HEK293 (cell line): ENCODE results near the gene STAT3.

Source experiments
- GLI4 ChIP-seq: fragments of 450-650 bp; formaldehyde crosslinking; IDR thresholded peaks from 2 replicates; pipeline ENCODE4 v1.5.1; 2016; ENCODE audit warnings: missing biosample characterization, missing genetic modification characterization
- KLF7 ChIP-seq: fragments of 450-650 bp; formaldehyde crosslinking; IDR thresholded peaks from 2 replicates; pipeline ENCODE4 v1.5.1; 2016; ENCODE audit warnings: missing biosample characterization, missing genetic modification characterization, borderline replicate concordance
- MZF1 ChIP-seq: fragments of 450-650 bp; formaldehyde crosslinking; IDR thresholded peaks from 2 replicates; pipeline ENCODE4 v1.5.1; 2017; ENCODE audit warnings: missing biosample characterization, missing genetic modification characterization, borderline replicate concordance
- PRDM1 ChIP-seq: fragments of 450-650 bp; formaldehyde crosslinking; IDR thresholded peaks from 2 replicates; pipeline ENCODE4; 2016; ENCODE audit warnings: missing biosample characterization, missing genetic modification characterization
- PRDM6 ChIP-seq: fragments of 450-650 bp; formaldehyde crosslinking; IDR thresholded peaks from 2 replicates; pipeline ENCODE4 v1.5.1; 2017; ENCODE audit warnings: missing biosample characterization, missing genetic modification characterization
- SP7 ChIP-seq: fragments of 450-650 bp; formaldehyde crosslinking; IDR thresholded peaks from 2 replicates; pipeline ENCODE4 v1.5.1; 2016; ENCODE audit warnings: missing biosample characterization, missing genetic modification characterization
- ZBTB1 ChIP-seq: fragments of 450-650 bp; formaldehyde crosslinking; IDR thresholded peaks from 2 replicates; pipeline ENCODE4 v1.5.1; 2016; ENCODE audit warnings: missing biosample characterization, missing genetic modification characterization
- ZBTB20 ChIP-seq: fragments of 450-650 bp; formaldehyde crosslinking; IDR thresholded peaks from 2 replicates; pipeline ENCODE4 v1.5.1; 2016; ENCODE audit warnings: missing biosample characterization, missing genetic modification characterization
- ZNF114 ChIP-seq: fragments of 450-650 bp; formaldehyde crosslinking; IDR thresholded peaks from 2 replicates; pipeline ENCODE4 v1.5.0; 2017; ENCODE audit warnings: missing biosample characterization, missing genetic modification characterization
- ZNF138 ChIP-seq: fragments of 450-650 bp; formaldehyde crosslinking; IDR thresholded peaks from 2 replicates; pipeline ENCODE4 v1.5.1; 2016; ENCODE audit warnings: missing biosample characterization, missing genetic modification characterization, borderline replicate concordance
- ZNF155 ChIP-seq: fragments of 450-650 bp; formaldehyde crosslinking; IDR thresholded peaks from 2 replicates; pipeline ENCODE4 v1.5.1; 2016; ENCODE audit warnings: missing biosample characterization, missing genetic modification characterization
- ZNF2 ChIP-seq: fragments of 450-650 bp; formaldehyde crosslinking; IDR thresholded peaks from 2 replicates; pipeline ENCODE4 v1.5.1; 2016; ENCODE audit warnings: missing biosample characterization, missing genetic modification characterization
- ZNF280D ChIP-seq: fragments of 450-650 bp; formaldehyde crosslinking; IDR thresholded peaks from 2 replicates; pipeline ENCODE4 v1.5.1; 2016; ENCODE audit warnings: missing biosample characterization, missing genetic modification characterization
- ZNF324 ChIP-seq: fragments of 450-650 bp; formaldehyde crosslinking; IDR thresholded peaks from 2 replicates; pipeline ENCODE4 v1.5.1; 2016; ENCODE audit warnings: missing biosample characterization, missing genetic modification characterization
- ZNF558 ChIP-seq: fragments of 450-650 bp; formaldehyde crosslinking; IDR thresholded peaks from 2 replicates; pipeline ENCODE4 v1.5.1; 2016; ENCODE audit warnings: missing biosample characterization, missing genetic modification characterization
- ZNF747 ChIP-seq: fragments of 450-650 bp; formaldehyde crosslinking; IDR thresholded peaks from 2 replicates; pipeline ENCODE4 v1.5.1; 2016; ENCODE audit warnings: missing biosample characterization, missing genetic modification characterization
- ZNF776 ChIP-seq: fragments of 450-650 bp; formaldehyde crosslinking; IDR thresholded peaks from 2 replicates; pipeline ENCODE4 v1.5.0; 2017; ENCODE audit warnings: missing biosample characterization, missing genetic modification characterization, borderline replicate concordance
- TF ChIP-seq, protein P1 (sequence below): fragments of 450-650 bp; formaldehyde crosslinking; IDR thresholded peaks from 2 replicates; pipeline ENCODE4 v1.5.1; 2016; ENCODE audit warnings: missing biosample characterization, missing genetic modification characterization
- TF ChIP-seq, protein P2 (sequence below): fragments of 450-650 bp; formaldehyde crosslinking; IDR thresholded peaks from 2 replicates; pipeline ENCODE4 v1.5.1; 2016; ENCODE audit warnings: missing biosample characterization, missing genetic modification characterization
- TF ChIP-seq, protein P3 (sequence below): fragments of 450-650 bp; formaldehyde crosslinking; IDR thresholded peaks from 2 replicates; pipeline ENCODE4 v1.5.1; 2016; ENCODE audit warnings: missing biosample characterization, missing genetic modification characterization, borderline replicate concordance

Gene STAT3

DNA sequence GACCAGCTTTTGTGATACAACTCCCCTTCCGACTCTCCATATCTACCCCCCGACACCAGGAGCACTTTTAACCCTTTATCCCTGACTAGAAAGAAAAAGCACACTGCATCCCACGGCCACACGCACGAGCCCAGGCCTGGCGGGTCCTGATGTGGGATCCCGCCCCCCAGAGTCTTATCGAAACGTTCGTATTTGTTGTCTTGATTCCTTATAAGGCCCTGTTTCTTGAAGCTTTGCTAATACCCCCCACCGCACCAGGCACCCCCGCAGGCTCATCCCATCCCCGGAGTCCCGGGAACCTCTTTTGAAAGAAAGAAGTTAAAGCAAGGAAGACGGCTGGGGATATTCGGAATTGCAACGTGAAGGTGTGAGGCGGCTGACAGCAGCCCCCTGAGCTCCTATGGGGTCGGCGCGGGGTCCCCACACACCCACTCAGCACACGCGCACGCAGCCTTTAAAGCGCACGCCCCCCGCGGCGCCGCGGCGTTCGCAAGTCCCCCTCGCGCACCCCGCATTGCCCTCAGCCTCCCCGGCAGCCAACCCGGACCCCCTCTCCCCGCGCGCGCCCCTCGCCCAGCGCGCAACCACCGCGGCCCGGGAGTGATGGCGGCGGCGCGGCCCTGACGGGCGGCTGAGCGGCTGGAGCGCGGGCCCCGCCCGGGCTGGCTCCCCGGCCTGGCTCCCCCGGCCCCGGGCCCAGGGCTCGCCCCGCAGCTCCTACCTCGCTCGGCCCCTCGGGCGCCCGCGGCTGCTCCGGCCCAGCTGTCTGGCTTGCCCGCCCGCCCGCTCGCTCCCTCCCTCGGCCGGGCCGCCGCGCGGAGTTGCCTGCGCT lies 112.5 kb downstream of the STAT3 start (continued):
- TF ChIP-seq ZNF114 (tag by site-specific recombination), result no peak
- no peak for TF ChIP-seq ZNF324
- peak; percentile 49; the same call in 1 of the 2 replicates for TF ChIP-seq SP7 (tag by site-specific recombination)
- TF ChIP-seq MZF1 (tag by site-specific recombination), result no peak
- TF ChIP-seq PRDM1 (tag by site-specific recombination), result no peak
- TF ChIP-seq, protein P1, sequence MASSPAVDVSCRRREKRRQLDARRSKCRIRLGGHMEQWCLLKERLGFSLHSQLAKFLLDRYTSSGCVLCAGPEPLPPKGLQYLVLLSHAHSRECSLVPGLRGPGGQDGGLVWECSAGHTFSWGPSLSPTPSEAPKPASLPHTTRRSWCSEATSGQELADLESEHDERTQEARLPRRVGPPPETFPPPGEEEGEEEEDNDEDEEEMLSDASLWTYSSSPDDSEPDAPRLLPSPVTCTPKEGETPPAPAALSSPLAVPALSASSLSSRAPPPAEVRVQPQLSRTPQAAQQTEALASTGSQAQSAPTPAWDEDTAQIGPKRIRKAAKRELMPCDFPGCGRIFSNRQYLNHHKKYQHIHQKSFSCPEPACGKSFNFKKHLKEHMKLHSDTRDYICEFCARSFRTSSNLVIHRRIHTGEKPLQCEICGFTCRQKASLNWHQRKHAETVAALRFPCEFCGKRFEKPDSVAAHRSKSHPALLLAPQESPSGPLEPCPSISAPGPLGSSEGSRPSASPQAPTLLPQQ (tag by site-specific recombination), result no peak
- TF ChIP-seq ZNF776 (tag by site-specific recombination), result no peak
- TF ChIP-seq ZBTB1, result no peak
- no peak for TF ChIP-seq ZNF155 (tag by site-specific recombination)
- TF ChIP-seq, protein P2, sequence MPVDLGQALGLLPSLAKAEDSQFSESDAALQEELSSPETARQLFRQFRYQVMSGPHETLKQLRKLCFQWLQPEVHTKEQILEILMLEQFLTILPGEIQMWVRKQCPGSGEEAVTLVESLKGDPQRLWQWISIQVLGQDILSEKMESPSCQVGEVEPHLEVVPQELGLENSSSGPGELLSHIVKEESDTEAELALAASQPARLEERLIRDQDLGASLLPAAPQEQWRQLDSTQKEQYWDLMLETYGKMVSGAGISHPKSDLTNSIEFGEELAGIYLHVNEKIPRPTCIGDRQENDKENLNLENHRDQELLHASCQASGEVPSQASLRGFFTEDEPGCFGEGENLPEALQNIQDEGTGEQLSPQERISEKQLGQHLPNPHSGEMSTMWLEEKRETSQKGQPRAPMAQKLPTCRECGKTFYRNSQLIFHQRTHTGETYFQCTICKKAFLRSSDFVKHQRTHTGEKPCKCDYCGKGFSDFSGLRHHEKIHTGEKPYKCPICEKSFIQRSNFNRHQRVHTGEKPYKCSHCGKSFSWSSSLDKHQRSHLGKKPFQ (tag by site-specific recombination), result no peak
- no peak for TF ChIP-seq GLI4 (tag by site-specific recombination)
- TF ChIP-seq, protein P3, sequence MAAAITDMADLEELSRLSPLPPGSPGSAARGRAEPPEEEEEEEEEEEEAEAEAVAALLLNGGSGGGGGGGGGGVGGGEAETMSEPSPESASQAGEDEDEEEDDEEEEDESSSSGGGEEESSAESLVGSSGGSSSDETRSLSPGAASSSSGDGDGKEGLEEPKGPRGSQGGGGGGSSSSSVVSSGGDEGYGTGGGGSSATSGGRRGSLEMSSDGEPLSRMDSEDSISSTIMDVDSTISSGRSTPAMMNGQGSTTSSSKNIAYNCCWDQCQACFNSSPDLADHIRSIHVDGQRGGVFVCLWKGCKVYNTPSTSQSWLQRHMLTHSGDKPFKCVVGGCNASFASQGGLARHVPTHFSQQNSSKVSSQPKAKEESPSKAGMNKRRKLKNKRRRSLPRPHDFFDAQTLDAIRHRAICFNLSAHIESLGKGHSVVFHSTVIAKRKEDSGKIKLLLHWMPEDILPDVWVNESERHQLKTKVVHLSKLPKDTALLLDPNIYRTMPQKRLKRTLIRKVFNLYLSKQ (tag by site-specific recombination), result no peak
- no peak for TF ChIP-seq KLF7 (tag by site-specific recombination)
- TF ChIP-seq ZNF280D, result no peak
- no peak for TF ChIP-seq PRDM6 (tag by site-specific recombination)
- TF ChIP-seq ZNF138 (tag by site-specific recombination), result no peak
- TF ChIP-seq ZNF558 (tag by site-specific recombination), result no peak
- TF ChIP-seq ZNF2 (tag by site-specific recombination), result 0 out of 2 replicates have a peak, but pooled peaks have one; percentile 51
- no peak for TF ChIP-seq ZNF747
- TF ChIP-seq ZBTB20, result peak; percentile 69
